Type B pancreatic cell (in vitro differentiated cells): ENCODE results near the gene CFAP299. TPM values are rescaled to one million over a fixed set of nuclear protein-coding genes. Genes with fewer than 3 reads are reported as not detected.

Experiments used
- DNase-seq: peaks from one replicate; pipeline ENCODE4 v3.0.0; 2021; ENCODE audit warnings: mixed read lengths; ENCODE audit not compliant: unreplicated experiment; ENCODE audit errors: extremely low spot score
- H3K27ac Mint-ChIP-seq: 2 replicates; pipeline ENCODE4 v1.8.0; 2021; ENCODE audit warnings: mild to moderate bottlenecking, mixed read lengths
- H3K27me3 Mint-ChIP-seq: 2 replicates; pipeline ENCODE4 v1.8.0; 2021; ENCODE audit warnings: mixed read lengths
- H3K36me3 Mint-ChIP-seq: 2 replicates; pipeline ENCODE4 v1.8.0; 2021; ENCODE audit warnings: mixed read lengths
- H3K4me1 Mint-ChIP-seq: one replicate; pipeline ENCODE4 v1.8.0; 2021; ENCODE audit warnings: mixed read lengths; ENCODE audit not compliant: unreplicated experiment
- H3K4me3 Mint-ChIP-seq: 2 replicates; pipeline ENCODE4 v1.8.0; 2021; ENCODE audit warnings: mild to moderate bottlenecking, mixed read lengths
- H3K9me3 Mint-ChIP-seq: 2 replicates; pipeline ENCODE4 v1.8.0; 2021; ENCODE audit warnings: mixed read lengths
- total RNA-seq: library from RNA; stranded (reverse); gene quantifications from 2 replicates; pipeline ENCODE4 v1.2.1, GENCODE V29; 2021; ENCODE audit warnings: low replicate concordance
- TF ChIP-seq, protein P1 (sequence below): fragments of 200-600 bp; sonication (generic); conservative IDR thresholded peaks from 2 replicates; pipeline ENCODE4 v1.5.0; 2021; ENCODE audit warnings: antibody characterized with exemption, mild to moderate bottlenecking

CFAP299 gene
- total RNA-seq, 1 donor from 2014 or later = 1.1 TPM

DNA sequence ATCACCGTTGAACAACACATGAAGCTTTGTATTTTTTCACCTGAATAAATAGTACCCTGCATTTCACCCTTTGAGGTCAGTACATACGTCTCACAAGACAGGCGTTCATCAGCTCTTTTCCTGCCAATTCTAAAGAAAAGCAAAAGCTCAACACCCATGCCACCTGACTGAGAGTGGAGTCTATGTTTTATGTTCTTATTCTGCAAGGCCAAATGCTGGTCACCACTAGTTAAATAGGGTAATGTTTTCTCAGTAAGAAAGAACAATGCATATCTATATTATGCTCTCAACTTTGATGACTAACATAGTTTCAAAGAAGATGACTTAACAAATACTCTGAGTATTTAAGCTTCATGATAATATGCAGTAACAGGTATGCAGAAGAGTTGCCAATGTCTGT, 358.6 kb downstream of the CFAP299 start:
- DNase-seq = no peak

DNA sequence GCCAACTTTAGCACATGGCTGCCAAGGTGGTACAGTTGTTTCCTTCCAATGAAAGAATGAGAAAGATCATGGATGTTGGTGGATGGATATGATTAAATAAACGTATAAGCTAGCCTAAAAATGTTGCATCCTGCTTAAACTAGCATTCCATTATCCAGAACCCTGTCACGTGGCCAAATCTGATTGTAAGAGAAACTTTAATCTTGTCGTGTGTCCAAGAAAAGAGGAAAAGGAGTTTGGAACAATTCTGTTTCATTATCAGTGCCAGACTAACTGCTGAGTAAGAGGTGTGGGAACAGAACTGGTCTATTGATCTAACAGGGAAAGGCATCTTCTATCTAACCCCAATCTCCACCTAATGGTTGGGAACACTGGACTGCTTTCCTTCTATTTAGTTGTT, 369.8 kb downstream of the CFAP299 start:
- Mint-ChIP-seq H3K9me3 (no peaks in the 10 kb centered on the region), H3K36me3 (no peaks in the 10 kb centered on the region), H3K4me1 (no peaks in the 10 kb centered on the region), H3K4me3 (no peak overlapping the region), H3K27ac (no peak overlapping the region), H3K27me3 (no peaks in the 10 kb centered on the region)
- DNase-seq = no peak
- TF ChIP-seq, protein P1, sequence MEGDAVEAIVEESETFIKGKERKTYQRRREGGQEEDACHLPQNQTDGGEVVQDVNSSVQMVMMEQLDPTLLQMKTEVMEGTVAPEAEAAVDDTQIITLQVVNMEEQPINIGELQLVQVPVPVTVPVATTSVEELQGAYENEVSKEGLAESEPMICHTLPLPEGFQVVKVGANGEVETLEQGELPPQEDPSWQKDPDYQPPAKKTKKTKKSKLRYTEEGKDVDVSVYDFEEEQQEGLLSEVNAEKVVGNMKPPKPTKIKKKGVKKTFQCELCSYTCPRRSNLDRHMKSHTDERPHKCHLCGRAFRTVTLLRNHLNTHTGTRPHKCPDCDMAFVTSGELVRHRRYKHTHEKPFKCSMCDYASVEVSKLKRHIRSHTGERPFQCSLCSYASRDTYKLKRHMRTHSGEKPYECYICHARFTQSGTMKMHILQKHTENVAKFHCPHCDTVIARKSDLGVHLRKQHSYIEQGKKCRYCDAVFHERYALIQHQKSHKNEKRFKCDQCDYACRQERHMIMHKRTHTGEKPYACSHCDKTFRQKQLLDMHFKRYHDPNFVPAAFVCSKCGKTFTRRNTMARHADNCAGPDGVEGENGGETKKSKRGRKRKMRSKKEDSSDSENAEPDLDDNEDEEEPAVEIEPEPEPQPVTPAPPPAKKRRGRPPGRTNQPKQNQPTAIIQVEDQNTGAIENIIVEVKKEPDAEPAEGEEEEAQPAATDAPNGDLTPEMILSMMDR = no peak

More for the DNA sequence above, 358.6 kb downstream of the CFAP299 start:
- TF ChIP-seq, protein P1 = no peak
- H3K4me3 Mint-ChIP-seq = no peak overlapping the region
- H3K36me3 Mint-ChIP-seq = no peaks in the 10 kb centered on the region
- no peaks in the 10 kb centered on the region for H3K27me3 Mint-ChIP-seq
- H3K9me3 Mint-ChIP-seq = no peaks in the 10 kb centered on the region
- H3K27ac Mint-ChIP-seq = no peak overlapping the region
- H3K4me1 Mint-ChIP-seq = no peaks in the 10 kb centered on the region

DNA sequence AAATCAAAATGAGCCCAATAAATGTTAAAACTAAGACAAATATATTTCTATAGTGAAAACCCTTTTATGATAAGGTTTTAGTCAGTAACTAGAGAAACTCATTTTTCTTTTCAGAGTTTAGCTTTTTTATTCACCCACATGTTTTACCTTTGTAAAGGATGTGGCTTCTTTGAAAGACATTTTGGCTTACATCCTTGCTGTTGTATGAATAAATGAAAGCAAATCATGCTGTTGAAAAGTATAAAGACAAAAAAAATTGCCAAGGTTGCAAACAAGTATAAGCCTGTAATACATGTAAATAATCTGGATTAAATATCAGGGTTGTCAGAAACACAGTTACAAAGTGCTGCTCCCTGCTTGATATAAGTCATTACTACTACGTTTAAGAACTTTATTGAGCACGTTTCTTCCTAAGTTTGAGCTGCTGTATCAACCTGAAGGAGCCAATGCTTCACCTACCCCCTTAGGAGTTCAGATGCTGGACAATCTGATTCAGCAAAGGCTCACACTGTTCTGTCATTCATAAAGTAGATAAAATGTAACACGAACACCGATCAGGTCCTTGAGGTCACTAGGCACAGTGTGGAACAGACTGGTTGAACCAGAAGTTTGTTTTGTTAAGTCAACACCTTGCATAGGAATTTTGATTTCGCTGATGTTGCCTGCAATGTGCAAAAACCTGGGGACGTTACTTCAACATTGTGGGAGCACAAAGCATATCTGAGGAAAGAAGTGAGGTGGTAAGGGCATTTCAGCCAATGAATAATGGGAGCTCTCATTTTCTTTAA, 373.7 kb downstream of the CFAP299 start:
- Mint-ChIP-seq H3K27me3 (no peaks in the 10 kb centered on the region), H3K4me1 (no peaks in the 10 kb centered on the region), H3K9me3 (no peaks in the 10 kb centered on the region), H3K36me3 (no peaks in the 10 kb centered on the region), H3K27ac (peak overlapping the region; percentile 79), H3K4me3 (peak overlapping the region; percentile 65)
- no peak for DNase-seq
- TF ChIP-seq, protein P1 = no peak

DNA sequence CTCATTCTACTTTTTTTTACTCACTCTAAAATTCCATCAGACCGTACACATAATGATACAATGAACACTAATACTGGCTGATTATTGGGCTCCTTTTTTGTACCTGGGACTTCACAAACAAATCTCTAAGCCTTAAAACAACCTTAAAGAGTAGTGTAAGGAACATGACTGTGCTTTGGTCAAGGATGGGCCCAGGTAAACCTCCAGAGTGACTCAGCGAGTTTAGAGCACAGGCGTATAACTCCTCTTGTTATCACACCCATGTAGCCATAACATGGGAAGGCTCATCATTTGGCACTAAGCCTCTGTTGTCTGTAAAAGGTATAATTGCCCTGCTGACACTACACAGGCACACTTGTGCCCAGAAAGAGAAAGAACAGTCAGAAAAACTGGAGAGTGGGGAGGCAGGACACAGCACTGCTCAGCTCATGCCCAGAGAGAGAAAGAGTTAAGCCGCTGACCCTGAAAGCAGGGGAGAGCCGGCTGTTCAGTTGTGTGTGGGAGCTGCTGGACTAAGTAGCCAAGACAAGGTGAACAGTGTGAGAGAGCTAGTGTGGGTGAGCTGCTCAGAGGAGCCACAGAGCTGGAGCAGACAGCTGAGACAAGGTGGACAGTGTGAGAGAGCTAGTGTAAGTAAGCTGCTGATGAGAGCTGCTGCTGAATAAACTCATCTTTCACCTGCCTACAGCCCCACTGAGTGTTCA, 375.4 kb downstream of the CFAP299 start:
- peak overlapping the region; percentile 1 for H3K27ac Mint-ChIP-seq

DNA sequence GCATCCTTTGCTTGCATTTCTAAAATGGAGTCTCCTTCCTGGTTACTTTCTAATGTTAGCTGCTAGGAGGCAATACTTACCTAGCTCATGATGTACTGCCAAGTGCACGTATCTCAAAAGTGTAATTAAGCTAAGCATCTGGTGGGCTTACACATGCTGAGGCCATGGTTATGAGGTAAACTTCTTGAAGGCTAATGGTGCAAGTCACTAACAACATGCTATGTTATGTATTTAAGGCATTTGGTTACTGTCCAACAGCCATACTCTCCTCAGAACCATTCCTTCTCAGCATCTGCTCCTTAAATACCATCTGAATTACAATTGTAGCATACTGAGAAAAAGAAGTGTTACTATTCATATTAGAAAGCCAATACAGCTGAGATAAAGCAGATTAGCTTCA, 376.4 kb downstream of the CFAP299 start:
- TF ChIP-seq, protein P1 = no peak
- Mint-ChIP-seq H3K9me3 (no peaks in the 10 kb centered on the region), H3K27ac (no peak overlapping the region), H3K27me3 (no peaks in the 10 kb centered on the region), H3K36me3 (no peaks in the 10 kb centered on the region), H3K4me1 (no peaks in the 10 kb centered on the region), H3K4me3 (no peak overlapping the region)
- DNase-seq = no peak

More for the DNA sequence above, 375.4 kb downstream of the CFAP299 start:
- no peaks in the 10 kb centered on the region for H3K9me3 Mint-ChIP-seq
- no peaks in the 10 kb centered on the region for H3K27me3 Mint-ChIP-seq
- H3K36me3 Mint-ChIP-seq = no peaks in the 10 kb centered on the region
- no peaks in the 10 kb centered on the region for H3K4me1 Mint-ChIP-seq
- TF ChIP-seq, protein P1 = no peak
- H3K4me3 Mint-ChIP-seq = no peak overlapping the region
- DNase-seq = no peak
